GM12878 (cell line): ENCODE measurements around the gene FBXW7. TPM values are rescaled to one million over a fixed set of nuclear protein-coding genes. Genes with fewer than 3 reads are reported as not detected.

Experiments used
- ATAC-seq: fragments of 200-7000 bp; cut with Tn5 transposase; 3 replicates; pipeline ENCODE4 v1.9.1; 2020; ENCODE audit warnings: mild to moderate bottlenecking, moderate library complexity
- BruUV-seq: library from RNA; stranded (reverse); fragments of 400-500 nt; replicated peaks from 2 replicates; lab custom pipeline; 2021; lab: Mats Ljungman, UMichigan
- CTCF ChIA-PET: fragments of 300-600 bp; sonication (Branson Sonifier 250); formaldehyde crosslinking; extraction: SDS; loops from one replicate; lab custom pipeline; 2021; ENCODE audit warnings: inconsistent platforms; lab: Yijun Ruan, JAX
- POLR2A ChIA-PET: fragments of 350-600 bp; formaldehyde crosslinking; extraction: SDS; loops from one replicate; lab custom pipeline; 2021; ENCODE audit warnings: inconsistent platforms; lab: Charles Lee
- RAD21 ChIA-PET: fragments of 300-600 bp; sonication (Branson Sonifier 250); formaldehyde crosslinking; loops from one replicate; lab custom pipeline; 2023; ENCODE audit warnings: antibody characterized with exemption; ENCODE audit not compliant: unreplicated experiment; lab: Charles Lee
- SMC1A ChIA-PET: fragments of 300-600 bp; sonication (Branson Sonifier 250); formaldehyde crosslinking; loops from one replicate; lab custom pipeline; 2023; ENCODE audit not compliant: unreplicated experiment, uncharacterized antibody; lab: Charles Lee
- DNase-seq: peaks from one replicate; pipeline ENCODE4 v3.0.0-alpha.2; 2011; ENCODE audit warnings: low read depth, low spot score
- FAIRE-seq: peaks from 3 replicates; lab custom pipeline; 2011; peaks lifted over from hg19 to GRCh38; lab: Jason Lieb, UNC
- H2AFZ ChIP-seq: 2 replicates; pipeline ENCODE4 v1.6.0; 2011; ENCODE audit warnings: low read depth, low read length, control low read depth; ENCODE audit not compliant: control insufficient read depth
- H3K27ac ChIP-seq: 2 replicates; pipeline ENCODE4 v1.5.1; 2011; ENCODE audit warnings: control low read depth; ENCODE audit not compliant: control insufficient read depth, insufficient read depth
- H3K27me3 ChIP-seq, 2 experiments: replicated peaks in 1 of 2; 2 replicates each; pipeline versions ENCODE4 v1.6.0 to v1.6.1; 2011; ENCODE audit warnings: low read length in 1 of 2; ENCODE audit not compliant: control insufficient read depth in 2 of 2, insufficient read depth in 2 of 2
- H3K36me3 ChIP-seq, 2 experiments: 2 replicates each; pipeline ENCODE4 v1.5.1; 2011; ENCODE audit warnings: low read length in 1 of 2; ENCODE audit not compliant: control insufficient read depth in 2 of 2, insufficient read depth in 2 of 2
- H3K4me1 ChIP-seq: 2 replicates; pipeline ENCODE4 v1.6.1; 2011; ENCODE audit warnings: mild to moderate bottlenecking, low read length, moderate library complexity, mixed read lengths; ENCODE audit not compliant: control insufficient read depth, insufficient read depth
- H3K4me2 ChIP-seq: 2 replicates; pipeline ENCODE4 v1.6.0; 2011; ENCODE audit warnings: control low read depth; ENCODE audit not compliant: control insufficient read depth, insufficient read depth
- H3K4me3 ChIP-seq: fragments of 200-600 bp; sonication (generic); 2 replicates; pipeline ENCODE4 v1.5.1; 2016
- H3K79me2 ChIP-seq: 2 replicates; pipeline ENCODE4 v1.6.0; 2011; ENCODE audit warnings: low read length; ENCODE audit not compliant: control insufficient read depth, insufficient read depth
- H3K9ac ChIP-seq: 2 replicates; pipeline ENCODE4 v1.8.0; 2011; ENCODE audit warnings: low read length, control low read depth, mixed read lengths; ENCODE audit not compliant: control insufficient read depth, insufficient read depth
- H3K9me3 ChIP-seq: replicated peaks from 3 replicates; pipeline ENCODE4 v1.5.1; 2011; ENCODE audit warnings: mild to moderate bottlenecking, low read length; ENCODE audit not compliant: control insufficient read depth, insufficient read depth
- H4K20me1 ChIP-seq: 2 replicates; pipeline ENCODE4 v1.6.0; 2011; ENCODE audit not compliant: control insufficient read depth, insufficient read depth
- BHLHE40 ChIP-seq, 2 experiments: fragments of 450-650 bp in 1 of 2; IDR thresholded peaks; 2 replicates each; pipeline ENCODE4 v1.6.1; 2011 to 2017; ENCODE audit warnings: low read depth in 2 of 2, borderline replicate concordance in 1 of 2, improper control_type of control experiment in 1 of 2, low read length in 1 of 2, mild to moderate bottlenecking in 1 of 2
- CREB1 ChIP-seq: IDR thresholded peaks from 2 replicates; pipeline ENCODE4 v1.6.1; 2012; ENCODE audit warnings: low read depth, mild to moderate bottlenecking, inconsistent platforms
- EGR1 ChIP-seq, 2 experiments: IDR thresholded peaks; 1 replicate in 1 of 2; 2 replicates in 1 of 2; pipeline ENCODE4 v1.6.1; 2011 to 2012; ENCODE audit warnings: low read depth in 2 of 2, low read length in 2 of 2, borderline replicate concordance in 1 of 2, mild to moderate bottlenecking in 1 of 2, moderate library complexity in 1 of 2
- EP300 ChIP-seq, 2 experiments: fragments of 150-350 bp in 1 of 2; IDR thresholded peaks; 2 replicates each; pipeline ENCODE4 v1.6.1; 2011 to 2012; ENCODE audit warnings: low read depth in 2 of 2, low read length in 2 of 2, borderline replicate concordance in 1 of 2, improper control_type of control experiment in 1 of 2, inconsistent platforms in 1 of 2; ENCODE audit not compliant: control insufficient read depth in 1 of 2
- HDGF ChIP-seq: fragments of 450-650 bp; IDR thresholded peaks from 2 replicates; pipeline ENCODE4 v1.6.1; 2016; ENCODE audit warnings: antibody characterized with exemption
- IRF5 ChIP-seq: fragments of 450-650 bp; IDR thresholded peaks from 2 replicates; pipeline ENCODE4 v1.6.1; 2017; ENCODE audit warnings: borderline replicate concordance
- NFYA ChIP-seq: IDR thresholded peaks from 2 replicates; pipeline ENCODE4 v1.6.1; 2011; ENCODE audit warnings: low read depth, mild to moderate bottlenecking, low read length, improper control_type of control experiment, borderline replicate concordance
- NFYB ChIP-seq: IDR thresholded peaks from 2 replicates; pipeline ENCODE4 v1.6.1; 2011; ENCODE audit warnings: low read depth, mild to moderate bottlenecking, low read length, improper control_type of control experiment, moderate library complexity; ENCODE audit not compliant: insufficient read depth
- PBX3 ChIP-seq: IDR thresholded peaks from 2 replicates; pipeline ENCODE4 v1.6.1; 2011; ENCODE audit warnings: mild to moderate bottlenecking, low read depth, low read length, moderate library complexity; ENCODE audit not compliant: insufficient replicate concordance
- POLR2AphosphoS5 ChIP-seq: IDR thresholded peaks from 2 replicates; pipeline ENCODE4 v1.6.1; 2011; ENCODE audit warnings: mild to moderate bottlenecking, low read length, inconsistent platforms
- PRDM15 ChIP-seq: fragments of 450-650 bp; formaldehyde crosslinking; IDR thresholded peaks from 2 replicates; pipeline ENCODE4 v1.4.0; 2020; ENCODE audit warnings: mild to moderate bottlenecking, moderate library complexity
- SMAD5 ChIP-seq: IDR thresholded peaks from 2 replicates; pipeline ENCODE4 v1.6.1; 2016; ENCODE audit warnings: antibody characterized with exemption, low read depth
- USF2 ChIP-seq: IDR thresholded peaks from 2 replicates; pipeline ENCODE4 v1.6.1; 2011; ENCODE audit warnings: low read depth, low read length, improper control_type of control experiment, borderline replicate concordance
- ZBTB33 ChIP-seq: fragments of 450-650 bp; IDR thresholded peaks from 2 replicates; pipeline ENCODE4 v1.6.1; 2017; ENCODE audit warnings: mild to moderate bottlenecking
- WGBS: methylation state at CpG from one replicate; pipeline ENCODE4 v1.1.6; 2016; ENCODE audit warnings: low lambda C conversion rate; ENCODE audit not compliant: insufficient replicate concordance, insufficient coverage; ENCODE audit errors: missing lambda C conversion rate; 5-methylcytosine and 5-hydroxymethylcytosine counted together
- in situ Hi-C: fragments of 300-500 bp; cut with MboI; formaldehyde crosslinking; loops from 9 replicates; pipeline ENCODE4 v1.14.3; 2018; ENCODE audit warnings: mixed read lengths
- intact Hi-C: fragments of 100-400 bp; cut with micrococcal nuclease; formaldehyde crosslinking; loops from one replicate; pipeline ENCODE4 v1.14.2; 2022; ENCODE audit not compliant: unreplicated experiment
- polyA plus RNA-seq, 11 experiments: library from polyadenylated mRNA; depleted of rRNA in 4 of 11; unstranded in 6 of 11; stranded (reverse) in 5 of 11; fragments of >200 nt; fragmentation: Nextera tagmentation in 4 of 11; fragmentation: Illumina TruSeq in 1 of 11; extraction: Ambion mirVana in 4 of 11; extraction: Trizol in 1 of 11; gene quantifications; 1 replicate in 1 of 11; 2 replicates in 10 of 11; pipeline versions ENCODE4 v1.2.1 to v1.2.3, GENCODE V29; 2011 to 2016; ENCODE audit warnings: inconsistent platforms in 2 of 11, missing spikeins in 2 of 11, low read depth in 1 of 11
- total RNA-seq, 4 experiments: library from RNA; depleted of rRNA in 3 of 4; stranded (reverse); fragments of >200 nt in 3 of 4; fragmentation: Illumina TruSeq in 1 of 4; extraction: Trizol in 1 of 4; gene quantifications; 2 replicates each; pipeline versions ENCODE4 v1.2.1 to v1.2.3, GENCODE V29; 2013 to 2021

Gene FBXW7
- total and polyA plus RNA-seq, 10 of the 15 experiments (the other 5 are each of a cell fraction or from before 2014, with no cell fraction given) = 35.8 to 118 (median 47.2) TPM

- no TSS peak for BruUV-seq
- Histone ChIP-seq H3K79me2 (no peaks in the 10 kb centered on the region), H3K4me2 (no peak overlapping the region), H3K4me1 (no peaks in the 10 kb centered on the region), H3K9ac (no peak overlapping the region), H3K9me3 (no peaks in the 10 kb centered on the region; the same call in 2 of the 3 replicates), H3K27me3 (no peaks in the 10 kb centered on the region), H4K20me1 (no peaks in the 10 kb centered on the region), H2AFZ (no peak overlapping the region), H3K27ac (no peak overlapping the region), H3K36me3 (peaks cover 2 to 32% of the 10 kb centered on the region in 2 experiments), H3K4me3 (no peak overlapping the region)
- ChIA-PET POLR2A (no interaction called here), RAD21 (no interaction called here), SMC1A (interaction anchor here (1.1 kb wide), 1 partner anchor 38 kb away, joined by 3 read pairs; no protein-coding TSS in a partner anchor), CTCF (no interaction called here)
- in situ Hi-C loops (no loop called here), intact Hi-C loops (no loop called here)
- FAIRE-seq = no peak
- no peak for ATAC-seq
- 98% methylated on average over 3 of the region's 3 CpGs for WGBS
- no peak for DNase-seq
- TF ChIP-seq EGR1 (IDR thresholded peaks at IDR 0.05; ENCODE audit: borderline replicate concordance in 1 of 2, low read depth in 2 of 2, low read length in 2 of 2) = no peak
- no peak for TF ChIP-seq NFYA
- no peak for TF ChIP-seq HDGF
- TF ChIP-seq PRDM15 (CRISPR knock-in tag) = no peak
- TF ChIP-seq ZBTB33 = no peak
- no peak for TF ChIP-seq PBX3
- TF ChIP-seq BHLHE40 (IDR thresholded peaks at IDR 0.05; ENCODE audit: borderline replicate concordance in 1 of 2, low read depth in 2 of 2, low read length in 1 of 2) = no peak
- TF ChIP-seq CREB1 = no peak
- TF ChIP-seq EP300 (IDR thresholded peaks at IDR 0.05; ENCODE audit: borderline replicate concordance in 1 of 2, control insufficient read depth in 1 of 2, low read depth in 2 of 2, low read length in 2 of 2) = no peak
- TF ChIP-seq POLR2AphosphoS5 = no peak
- TF ChIP-seq SMAD5 = no peak
- no peak for TF ChIP-seq NFYB
- no peak for TF ChIP-seq IRF5
- TF ChIP-seq USF2 = no peak
Observed at GRCh38 chr4:152342293-152342692, 193.6 kb downstream of the FBXW7 start.
